ENCODE results near the gene HNRNPA0.

GRCh38 chr5:137738947-137739346 lies 15.2 kb downstream of the HNRNPA0 start:
- TF ChIP-seq POLR2AphosphoS5 (IDR thresholded peaks at IDR 0.05; ENCODE audit: low read depth, low read length) (no peak), REST (IDR thresholded peaks at IDR 0.05; ENCODE audit: insufficient read depth in 1 of 2, low read depth in 2 of 2, low read length in 2 of 2) (no peak), TAF1 (IDR thresholded peaks at IDR 0.05; ENCODE audit: borderline replicate concordance, insufficient read depth, low read length) (no peak), SIN3A (IDR thresholded peaks at IDR 0.05; ENCODE audit: borderline replicate concordance, insufficient read depth, low read length) (no peak), FOXP2 (optimal IDR thresholded peaks at IDR 0.05; ENCODE audit: borderline replicate concordance, extremely low read depth, extremely low read length, insufficient read depth) (no peak)
